Omental fat pad (tissue), 4 donors: ENCODE results near the gene CREB5. TPM values are rescaled to one million over a fixed set of nuclear protein-coding genes. Genes with fewer than 3 reads are reported as not detected.

ENCODE experiments used
- ATAC-seq: fragments of 150-250 bp; one replicate; pipeline ENCODE4 v1.9.1; 2016; ENCODE audit warnings: mild to moderate bottlenecking, moderate library complexity; ENCODE audit not compliant: low FRiP score
- DNase-seq: peaks from one replicate; pipeline ENCODE4 v3.0.0-alpha.2; 2019; ENCODE audit warnings: low spot score
- total RNA-seq, 4 donors: library from RNA; depleted of rRNA; stranded (reverse); fragments of >200 nt; gene quantifications; one replicate each; pipeline ENCODE4 v1.1.0, GENCODE V29; 2016
- TF ChIP-seq, protein P1 (sequence below), 3 donors: fragments of 450-650 bp; IDR thresholded peaks; one replicate each; pipeline ENCODE4 v1.5.1; 2016 to 2017; ENCODE audit warnings: antibody characterized with exemption in 3 of 3, mild to moderate bottlenecking in 3 of 3, moderate library complexity in 2 of 3

Gene CREB5
- total RNA-seq, 4 donors from 2014 or later: 27.9 to 87.0 (median 42.9) TPM

DNA sequence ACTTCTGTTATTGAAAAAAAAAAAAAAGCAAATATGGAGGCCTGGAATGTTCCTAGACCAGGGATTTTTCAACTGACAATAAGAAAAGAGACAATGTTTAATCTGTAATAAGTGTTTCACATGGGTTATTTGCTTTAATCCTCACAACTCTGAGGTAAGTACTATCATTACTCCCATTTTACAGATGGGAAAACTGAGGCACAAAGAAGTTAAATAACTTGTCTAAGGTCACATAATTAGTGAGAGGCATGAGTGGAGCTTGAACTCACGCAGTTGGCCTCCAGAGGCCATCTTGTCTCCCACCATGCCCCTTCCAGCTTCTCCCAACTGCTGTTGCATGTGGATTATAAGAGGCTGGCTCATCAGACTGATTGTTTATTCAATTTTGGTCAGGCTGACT is 36.6 kb upstream of the CREB5 start:
- no peak for DNase-seq
- ATAC-seq: no peak
- TF ChIP-seq, protein P1, sequence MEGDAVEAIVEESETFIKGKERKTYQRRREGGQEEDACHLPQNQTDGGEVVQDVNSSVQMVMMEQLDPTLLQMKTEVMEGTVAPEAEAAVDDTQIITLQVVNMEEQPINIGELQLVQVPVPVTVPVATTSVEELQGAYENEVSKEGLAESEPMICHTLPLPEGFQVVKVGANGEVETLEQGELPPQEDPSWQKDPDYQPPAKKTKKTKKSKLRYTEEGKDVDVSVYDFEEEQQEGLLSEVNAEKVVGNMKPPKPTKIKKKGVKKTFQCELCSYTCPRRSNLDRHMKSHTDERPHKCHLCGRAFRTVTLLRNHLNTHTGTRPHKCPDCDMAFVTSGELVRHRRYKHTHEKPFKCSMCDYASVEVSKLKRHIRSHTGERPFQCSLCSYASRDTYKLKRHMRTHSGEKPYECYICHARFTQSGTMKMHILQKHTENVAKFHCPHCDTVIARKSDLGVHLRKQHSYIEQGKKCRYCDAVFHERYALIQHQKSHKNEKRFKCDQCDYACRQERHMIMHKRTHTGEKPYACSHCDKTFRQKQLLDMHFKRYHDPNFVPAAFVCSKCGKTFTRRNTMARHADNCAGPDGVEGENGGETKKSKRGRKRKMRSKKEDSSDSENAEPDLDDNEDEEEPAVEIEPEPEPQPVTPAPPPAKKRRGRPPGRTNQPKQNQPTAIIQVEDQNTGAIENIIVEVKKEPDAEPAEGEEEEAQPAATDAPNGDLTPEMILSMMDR (IDR thresholded peaks at IDR 0.05): no peak

DNA sequence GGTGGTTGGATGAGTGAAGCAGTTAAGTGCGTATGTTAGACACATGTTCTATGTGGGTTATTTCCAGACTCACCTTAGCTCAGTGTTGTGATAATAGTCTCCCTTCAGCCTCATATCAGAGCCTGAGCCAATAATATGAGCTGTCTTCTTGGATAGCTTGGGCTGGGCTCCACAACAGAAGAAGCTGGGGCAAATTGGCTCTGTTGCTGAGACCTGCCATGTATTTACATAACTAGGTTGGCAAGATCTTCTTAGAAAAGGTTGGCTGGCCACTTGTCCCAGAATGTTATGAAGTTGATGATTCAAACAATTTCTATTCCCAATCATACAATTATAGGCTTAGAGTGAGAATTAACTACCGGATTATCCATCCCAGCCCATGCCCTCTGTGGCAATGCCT is 35.7 kb upstream of the CREB5 start:
- ATAC-seq: no peak
- TF ChIP-seq, protein P1 (IDR thresholded peaks at IDR 0.05): no peak
- DNase-seq: no peak

- no peak for ATAC-seq
- no peak for DNase-seq
- TF ChIP-seq, protein P1 (IDR thresholded peaks at IDR 0.05): no peak
Measured at GRCh38 chr7:28378574-28379149, 33.7 kb upstream of the CREB5 start.

DNA sequence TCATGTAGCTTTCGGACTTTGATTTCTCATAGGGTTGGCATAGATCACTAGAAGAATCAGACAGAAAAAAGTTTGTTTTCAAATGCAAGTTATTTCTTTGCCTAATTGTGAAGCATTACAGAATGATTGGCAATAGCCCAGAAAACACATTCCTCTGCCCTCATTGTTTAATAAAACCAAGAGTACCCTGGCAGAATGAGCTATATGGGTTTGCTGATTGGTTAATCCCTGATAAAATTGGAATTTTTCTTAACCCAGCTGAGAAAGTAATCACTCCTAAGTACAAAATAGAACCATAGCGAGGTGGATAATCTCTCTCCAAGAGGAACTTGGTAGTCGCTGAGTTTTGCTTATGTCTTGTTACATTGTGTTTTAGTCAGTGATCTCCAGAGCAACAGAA is 30.9 kb upstream of the CREB5 start:
- DNase-seq: no peak
- no peak for ATAC-seq
- TF ChIP-seq, protein P1 (IDR thresholded peaks at IDR 0.05): no peak

DNA sequence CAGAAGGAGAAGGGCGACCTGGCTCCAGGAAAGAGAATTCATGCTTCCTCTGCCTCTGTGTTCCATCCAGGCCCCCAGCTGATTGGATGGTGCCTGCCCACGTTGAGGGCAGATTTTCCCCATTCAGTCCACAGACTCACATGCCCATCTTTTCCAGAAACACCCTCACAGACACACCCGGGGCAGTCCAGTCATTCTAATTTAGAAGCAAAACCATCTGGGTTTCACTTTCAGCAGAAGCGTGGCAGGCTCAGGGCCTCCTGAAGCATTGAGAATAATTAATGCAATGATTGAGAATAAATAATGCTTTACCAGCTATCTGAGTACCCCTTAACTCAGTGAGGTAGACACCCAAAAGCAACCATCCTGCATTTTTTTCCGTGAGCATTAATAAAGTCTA is 30.2 kb upstream of the CREB5 start:
- no peak for ATAC-seq
- no peak for DNase-seq
- TF ChIP-seq, protein P1 (IDR thresholded peaks at IDR 0.05): no peak

GRCh38 chr7:28383975-28384374 is 28.3 kb upstream of the CREB5 start:
- no peak for DNase-seq
- TF ChIP-seq, protein P1 (IDR thresholded peaks at IDR 0.05): no peak
- ATAC-seq: no peak
